ENCODE data around the gene ARHGAP24. TPM values are rescaled to one million over a fixed set of nuclear protein-coding genes. Genes with fewer than 3 reads are reported as not detected.

Gene ARHGAP24
- polyA plus RNA-seq, 1 of the 3 experiments (the other 2 are of a cell fraction), result 1.4 TPM

DNA sequence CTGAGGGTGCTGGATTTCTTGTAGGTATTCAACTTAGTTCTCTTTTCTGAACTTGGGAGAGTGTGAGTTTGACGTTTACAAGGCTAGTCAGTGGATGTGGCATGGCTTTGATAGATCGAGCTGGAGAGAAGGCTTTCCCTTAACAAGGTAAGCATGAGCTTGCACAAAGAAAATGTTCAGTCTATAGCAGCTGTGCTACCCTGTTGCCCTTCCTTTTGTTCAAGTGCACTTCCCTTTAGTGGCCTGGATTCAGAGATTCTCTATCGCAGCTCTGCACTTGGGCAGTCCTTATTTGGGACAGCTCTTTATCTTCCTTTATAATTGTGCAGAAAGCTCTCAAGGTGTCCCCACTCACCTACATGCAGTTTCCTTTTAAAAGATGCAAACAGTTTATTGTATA is 198.0 kb downstream of the ARHGAP24 start:
- H2AFZ ChIP-seq (ENCODE audit: low read depth), result no peak overlapping the region
- H3K79me2 ChIP-seq (ENCODE audit: insufficient read depth), result no peaks in the 10 kb centered on the region
- H3K4me3 ChIP-seq (ENCODE audit: low read depth in 2 of 2, low read length in 1 of 2), result no peak overlapping the region
- no peaks in the 10 kb centered on the region for H3K9me2 ChIP-seq
- no peak overlapping the region for H3K9ac ChIP-seq
- H3K36me3 ChIP-seq (replicated peaks in 1 of 2; ENCODE audit: control insufficient read depth in 1 of 2, insufficient read depth in 2 of 2, low read length in 1 of 2), result no peaks in the 10 kb centered on the region
- POLR2A ChIA-PET, result no interaction called here
- TF ChIP-seq ELF1 (IDR thresholded peaks at IDR 0.05) (no peak), FOXM1 (IDR thresholded peaks at IDR 0.05; ENCODE audit: low read depth) (no peak)
- no peak for DNase-seq
- H3K9me3 ChIP-seq, result no peaks in the 10 kb centered on the region
- no peaks in the 10 kb centered on the region for H3K27me3 ChIP-seq (ENCODE audit: insufficient read depth)
- H4K20me1 ChIP-seq (ENCODE audit: insufficient read depth), result no peaks in the 10 kb centered on the region
- H3K4me2 ChIP-seq, result no peak overlapping the region
- peaks cover 0 to 14% of the 10 kb centered on the region in 2 experiments; a peak in 2 of 4 replicates for H3K4me1 ChIP-seq (ENCODE audit: control insufficient read depth in 1 of 2, insufficient read depth in 2 of 2, low read depth in 1 of 2, low read length in 1 of 2)
- H3K27ac ChIP-seq (ENCODE audit: low read depth in 2 of 2, low read length in 1 of 2), result no peak overlapping the region
- CTCF ChIA-PET, result no interaction called here
- H3F3A ChIP-seq (replicated peaks; ENCODE audit: insufficient read depth), result no peaks in the 10 kb centered on the region
- WGBS (ENCODE audit: low lambda C conversion rate), result 41% methylated on average over 3 of the region's 3 CpGs

DNA sequence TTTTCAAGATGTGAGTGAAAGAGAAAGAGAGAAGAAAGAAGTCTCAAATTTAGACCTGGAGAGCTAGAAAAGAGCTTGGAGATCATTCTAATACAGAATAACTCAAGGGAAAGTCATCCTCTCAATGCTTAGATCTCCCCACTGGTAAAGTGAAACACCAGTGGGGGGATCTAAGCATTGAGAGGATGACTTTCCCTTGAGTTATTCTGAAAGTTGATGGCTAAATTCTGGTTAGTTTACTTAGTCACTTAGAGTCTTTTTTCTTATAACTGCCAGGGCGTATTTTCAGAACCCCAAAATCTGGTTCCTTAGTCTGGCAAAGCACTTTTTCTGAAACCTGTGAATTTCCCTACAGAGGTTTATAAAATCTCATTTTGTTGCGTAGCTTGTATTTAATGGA is 198.6 kb downstream of the ARHGAP24 start:
- no peaks in the 10 kb centered on the region for H3K36me3 ChIP-seq (replicated peaks in 1 of 2; ENCODE audit: control insufficient read depth in 1 of 2, insufficient read depth in 2 of 2, low read length in 1 of 2)
- no peak overlapping the region for H3K9ac ChIP-seq
- no peaks in the 10 kb centered on the region for H3K9me2 ChIP-seq
- H2AFZ ChIP-seq (ENCODE audit: low read depth), result no peak overlapping the region
- WGBS (ENCODE audit: low lambda C conversion rate), result 51% methylated on average over 2 of the region's 2 CpGs
- ChIA-PET CTCF (no interaction called here), POLR2A (no interaction called here)
- H3K27me3 ChIP-seq (ENCODE audit: insufficient read depth), result no peaks in the 10 kb centered on the region
- no peaks in the 10 kb centered on the region for H3F3A ChIP-seq (replicated peaks; ENCODE audit: insufficient read depth)
- TF ChIP-seq NFIC (IDR thresholded peaks at IDR 0.05; ENCODE audit: borderline replicate concordance), result no peak
- TF ChIP-seq ELF1 (IDR thresholded peaks at IDR 0.05), result no peak
- TF ChIP-seq, protein P1, sequence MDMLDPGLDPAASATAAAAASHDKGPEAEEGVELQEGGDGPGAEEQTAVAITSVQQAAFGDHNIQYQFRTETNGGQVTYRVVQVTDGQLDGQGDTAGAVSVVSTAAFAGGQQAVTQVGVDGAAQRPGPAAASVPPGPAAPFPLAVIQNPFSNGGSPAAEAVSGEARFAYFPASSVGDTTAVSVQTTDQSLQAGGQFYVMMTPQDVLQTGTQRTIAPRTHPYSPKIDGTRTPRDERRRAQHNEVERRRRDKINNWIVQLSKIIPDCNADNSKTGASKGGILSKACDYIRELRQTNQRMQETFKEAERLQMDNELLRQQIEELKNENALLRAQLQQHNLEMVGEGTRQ (IDR thresholded peaks at IDR 0.05; ENCODE audit: borderline replicate concordance, low read depth, low read length), result no peak
- no peak for TF ChIP-seq JUND (IDR thresholded peaks at IDR 0.05)
- TF ChIP-seq POLR2AphosphoS5 (IDR thresholded peaks at IDR 0.05; ENCODE audit: low read depth, low read length), result no peak
- no peak for TF ChIP-seq GABPA (IDR thresholded peaks at IDR 0.05; ENCODE audit: low read depth)
- TF ChIP-seq FOXM1 (IDR thresholded peaks at IDR 0.05; ENCODE audit: low read depth), result no peak
- no peak for TF ChIP-seq FOSL2 (IDR thresholded peaks at IDR 0.05; ENCODE audit: borderline replicate concordance, low read depth)
- TF ChIP-seq EZH2phosphoT487 (IDR thresholded peaks at IDR 0.05; ENCODE audit: borderline replicate concordance, low read depth), result no peak
- no peak for TF ChIP-seq MXI1 (IDR thresholded peaks at IDR 0.05; ENCODE audit: low read depth, low read length)
- TF ChIP-seq RFX5 (IDR thresholded peaks at IDR 0.05; ENCODE audit: low read length), result no peak
- H3K27ac ChIP-seq (ENCODE audit: low read depth in 2 of 2, low read length in 1 of 2), result no peak overlapping the region
- no peaks in the 10 kb centered on the region for H4K20me1 ChIP-seq (ENCODE audit: insufficient read depth)
- no peaks in the 10 kb centered on the region for H3K79me2 ChIP-seq (ENCODE audit: insufficient read depth)
- H3K9me3 ChIP-seq, result no peaks in the 10 kb centered on the region
- H3K4me3 ChIP-seq (ENCODE audit: low read depth in 2 of 2, low read length in 1 of 2), result no peak overlapping the region
- H3K4me2 ChIP-seq, result no peak overlapping the region
- DNase-seq, result no peak
- peaks cover 0 to 14% of the 10 kb centered on the region in 2 experiments; a peak in 2 of 4 replicates for H3K4me1 ChIP-seq (ENCODE audit: control insufficient read depth in 1 of 2, insufficient read depth in 2 of 2, low read depth in 1 of 2, low read length in 1 of 2)

All from SK-N-SH (cell line).